Loucy (cell line): ENCODE measurements around the gene NDC1.

Experiments
- EZH2phosphoT487 ChIP-seq: fragments of 200-600 bp; IDR thresholded peaks from 2 replicates; pipeline ENCODE4 v1.6.1; 2018; ENCODE audit warnings: antibody characterized with exemption, mild to moderate bottlenecking, moderate library complexity, borderline replicate concordance
- TF ChIP-seq, protein P1 (sequence below): fragments of 200-600 bp; sonication (generic); conservative IDR thresholded peaks from 2 replicates; pipeline ENCODE4 v1.5.1; 2014; ENCODE audit warnings: mild to moderate bottlenecking, antibody characterized with exemption, low read length

DNA sequence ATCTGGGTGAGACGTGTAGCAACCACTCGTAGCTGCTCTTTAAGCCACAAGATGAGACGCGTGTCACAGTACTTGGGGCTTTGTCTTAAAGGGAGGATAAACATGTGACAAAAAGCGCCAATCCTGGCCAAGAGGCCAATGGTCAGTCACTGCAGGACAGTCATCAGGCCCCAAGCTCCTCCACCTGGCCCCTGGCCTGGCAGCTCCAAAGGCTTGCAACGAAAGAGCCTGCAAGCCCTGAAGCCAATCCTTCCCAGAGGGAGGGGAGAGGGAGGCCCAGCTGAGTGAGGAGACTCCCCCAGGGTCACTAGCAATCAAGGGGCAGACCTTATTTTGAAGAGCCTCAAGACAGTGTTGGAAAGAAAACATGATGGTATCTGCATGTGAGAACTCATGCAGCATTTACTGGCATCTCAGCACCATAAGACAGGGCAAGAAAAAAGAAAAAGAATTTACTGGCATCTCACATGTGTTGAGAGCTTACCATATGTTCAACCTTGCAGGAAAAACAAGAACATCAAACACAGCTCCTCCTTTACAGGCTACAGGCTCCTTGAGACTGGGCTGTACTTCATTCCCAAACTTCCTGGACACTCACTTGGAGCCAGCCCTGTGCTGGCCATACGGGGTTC is 110.5 kb downstream of the NDC1 start:
- TF ChIP-seq, protein P1, sequence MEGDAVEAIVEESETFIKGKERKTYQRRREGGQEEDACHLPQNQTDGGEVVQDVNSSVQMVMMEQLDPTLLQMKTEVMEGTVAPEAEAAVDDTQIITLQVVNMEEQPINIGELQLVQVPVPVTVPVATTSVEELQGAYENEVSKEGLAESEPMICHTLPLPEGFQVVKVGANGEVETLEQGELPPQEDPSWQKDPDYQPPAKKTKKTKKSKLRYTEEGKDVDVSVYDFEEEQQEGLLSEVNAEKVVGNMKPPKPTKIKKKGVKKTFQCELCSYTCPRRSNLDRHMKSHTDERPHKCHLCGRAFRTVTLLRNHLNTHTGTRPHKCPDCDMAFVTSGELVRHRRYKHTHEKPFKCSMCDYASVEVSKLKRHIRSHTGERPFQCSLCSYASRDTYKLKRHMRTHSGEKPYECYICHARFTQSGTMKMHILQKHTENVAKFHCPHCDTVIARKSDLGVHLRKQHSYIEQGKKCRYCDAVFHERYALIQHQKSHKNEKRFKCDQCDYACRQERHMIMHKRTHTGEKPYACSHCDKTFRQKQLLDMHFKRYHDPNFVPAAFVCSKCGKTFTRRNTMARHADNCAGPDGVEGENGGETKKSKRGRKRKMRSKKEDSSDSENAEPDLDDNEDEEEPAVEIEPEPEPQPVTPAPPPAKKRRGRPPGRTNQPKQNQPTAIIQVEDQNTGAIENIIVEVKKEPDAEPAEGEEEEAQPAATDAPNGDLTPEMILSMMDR = no peak
- TF ChIP-seq EZH2phosphoT487 = no peak
